Ishikawa (cell line): ENCODE results near the gene IFT43.

ENCODE experiments used
- CEBPB ChIP-seq: IDR thresholded peaks from 2 replicates; pipeline ENCODE4 v1.6.1; 2012
- CREB1 ChIP-seq: IDR thresholded peaks from 2 replicates; pipeline ENCODE4 v1.6.1; 2012; ENCODE audit warnings: low read depth
- EGR1 ChIP-seq: IDR thresholded peaks from 2 replicates; pipeline ENCODE4 v1.6.1; 2012
- EP300 ChIP-seq: IDR thresholded peaks from 2 replicates; pipeline ENCODE4 v1.6.1; 2012; ENCODE audit warnings: borderline replicate concordance
- FOXM1 ChIP-seq: IDR thresholded peaks from 2 replicates; pipeline ENCODE4 v1.6.1; 2012; ENCODE audit warnings: low read depth, borderline replicate concordance
- MAX ChIP-seq: IDR thresholded peaks from 2 replicates; pipeline ENCODE4 v1.6.1; 2012
- NFIC ChIP-seq: IDR thresholded peaks from 2 replicates; pipeline ENCODE4 v1.6.1; 2012
- RAD21 ChIP-seq: IDR thresholded peaks from 2 replicates; pipeline ENCODE4 v1.6.1; 2012; ENCODE audit warnings: low read depth
- REST ChIP-seq: IDR thresholded peaks from 2 replicates; pipeline ENCODE4 v1.6.1; 2012; ENCODE audit warnings: low read depth, mild to moderate bottlenecking
- TAF1 ChIP-seq: IDR thresholded peaks from 2 replicates; pipeline ENCODE4 v1.6.1; 2012; ENCODE audit warnings: low read depth, mild to moderate bottlenecking
- TCF12 ChIP-seq: IDR thresholded peaks from 2 replicates; pipeline ENCODE4 v1.6.1; 2012; ENCODE audit warnings: low read depth
- TEAD4 ChIP-seq: IDR thresholded peaks from 2 replicates; pipeline ENCODE4 v1.6.1; 2012
- USF1 ChIP-seq: IDR thresholded peaks from 2 replicates; pipeline ENCODE4 v1.6.1; 2012
- YY1 ChIP-seq: IDR thresholded peaks from 2 replicates; pipeline ENCODE4 v1.6.1; 2012; ENCODE audit warnings: low read depth
- ZBTB7A ChIP-seq: IDR thresholded peaks from 2 replicates; pipeline ENCODE4 v1.6.1; 2012; ENCODE audit warnings: low read depth

The IFT43 gene

GRCh38 chr14:75991753-75992152, 6.2 kb downstream of the IFT43 start:
- TF ChIP-seq FOXM1 (no peak), ZBTB7A (no peak), EP300 (no peak), YY1 (no peak), RAD21 (no peak), MAX (no peak), TCF12 (no peak), EGR1 (no peak), TEAD4 (no peak), USF1 (no peak), NFIC (no peak), CEBPB (no peak), REST (no peak), CREB1 (no peak), TAF1 (no peak)

- no peak for TF ChIP-seq EGR1
- no peak for TF ChIP-seq TEAD4
- no peak for TF ChIP-seq NFIC
- no peak for TF ChIP-seq YY1
- TF ChIP-seq RAD21, result no peak
- no peak for TF ChIP-seq FOXM1
- no peak for TF ChIP-seq REST
- TF ChIP-seq TAF1, result no peak
- no peak for TF ChIP-seq CEBPB
- TF ChIP-seq CREB1, result no peak
- TF ChIP-seq TCF12, result no peak
- TF ChIP-seq MAX, result no peak
- TF ChIP-seq USF1, result no peak
- TF ChIP-seq EP300, result no peak
- no peak for TF ChIP-seq ZBTB7A
These were observed 8.0 kb downstream of the IFT43 start for GRCh38 chr14:75993567-75994041.

- TF ChIP-seq ZBTB7A (no peak), USF1 (no peak), CREB1 (no peak), TAF1 (no peak), TCF12 (no peak), YY1 (no peak), EP300 (no peak), TEAD4 (no peak), FOXM1 (no peak), CEBPB (no peak), EGR1 (no peak), MAX (no peak), REST (no peak), NFIC (no peak), RAD21 (no peak)
These were observed 9.9 kb downstream of the IFT43 start for GRCh38 chr14:75995372-75996041.
